ENCODE data around the gene MAML2. TPM values are rescaled to one million over a fixed set of nuclear protein-coding genes. Genes with fewer than 3 reads are reported as not detected.
A peak's percentile ranks its signal among the peaks of the same experiment; 100 is the strongest.

MAML2 gene
- total RNA-seq, 2 donors from 2014 or later: 29.2 to 34.9 TPM

- H3K4me3 Mint-ChIP-seq: peak overlapping the region; percentile 67
- H3K4me1 Mint-ChIP-seq: peaks cover 40% of the 10 kb centered on the region
- H3K9me3 ChIP-seq (ENCODE audit: control insufficient read depth, low read length, poor library complexity, severe bottlenecking): no peaks in the 10 kb centered on the region
- no peaks in the 10 kb centered on the region for H3K36me3 Mint-ChIP-seq (ENCODE audit: low read depth)
- peak overlapping the region; percentile 83 for H3K27ac Mint-ChIP-seq
- ATAC-seq (peak; percentile 47), DNase-seq (no peak)
- no peaks in the 10 kb centered on the region for H3K27me3 Mint-ChIP-seq
These were observed 203.3 kb downstream of the MAML2 start for GRCh38 chr11:96139691-96140090.

GRCh38 chr11:96137373-96137772 lies 205.6 kb downstream of the MAML2 start:
- H3K27ac Mint-ChIP-seq: peak overlapping the region; percentile 87
- H3K36me3 Mint-ChIP-seq (ENCODE audit: low read depth): no peaks in the 10 kb centered on the region
- no peaks in the 10 kb centered on the region for H3K27me3 Mint-ChIP-seq
- DNase-seq (no peak), ATAC-seq (no peak)
- no peak overlapping the region for H3K4me3 Mint-ChIP-seq
- H3K9me3 ChIP-seq (ENCODE audit: control insufficient read depth, low read length, poor library complexity, severe bottlenecking): no peaks in the 10 kb centered on the region
- peaks cover 39% of the 10 kb centered on the region for H3K4me1 Mint-ChIP-seq

- Mint-ChIP-seq H3K4me1 (peaks cover 40% of the 10 kb centered on the region), H3K27me3 (no peaks in the 10 kb centered on the region), H3K36me3 (ENCODE audit: low read depth) (no peaks in the 10 kb centered on the region), H3K4me3 (no peak overlapping the region), H3K27ac (peak overlapping the region; percentile 87)
- H3K9me3 ChIP-seq (ENCODE audit: control insufficient read depth, low read length, poor library complexity, severe bottlenecking): no peaks in the 10 kb centered on the region
- no peak for DNase-seq
- ATAC-seq: no peak
These were observed 206.2 kb downstream of the MAML2 start for GRCh38 chr11:96136613-96137298.

GRCh38 chr11:96134602-96135001 lies 208.4 kb downstream of the MAML2 start:
- Mint-ChIP-seq H3K4me1 (peaks cover 24% of the 10 kb centered on the region), H3K27ac (peak overlapping the region; percentile 68), H3K27me3 (no peaks in the 10 kb centered on the region), H3K36me3 (ENCODE audit: low read depth) (no peaks in the 10 kb centered on the region), H3K4me3 (no peak overlapping the region)
- H3K9me3 ChIP-seq (ENCODE audit: control insufficient read depth, low read length, poor library complexity, severe bottlenecking): no peaks in the 10 kb centered on the region
- DNase-seq (no peak), ATAC-seq (peak; percentile 86)

- H3K4me1 Mint-ChIP-seq: peaks cover 26% of the 10 kb centered on the region
- H3K4me3 Mint-ChIP-seq: no peak overlapping the region
- no peak overlapping the region for H3K27ac Mint-ChIP-seq
- H3K27me3 Mint-ChIP-seq: no peaks in the 10 kb centered on the region
- peaks cover 2% of the 10 kb centered on the region for H3K36me3 Mint-ChIP-seq (ENCODE audit: low read depth)
- no peaks in the 10 kb centered on the region for H3K9me3 ChIP-seq (ENCODE audit: control insufficient read depth, low read length, poor library complexity, severe bottlenecking)
- DNase-seq: no peak
- ATAC-seq: no peak
These were observed 210.6 kb downstream of the MAML2 start for GRCh38 chr11:96132437-96132836.

- H3K9me3 ChIP-seq (ENCODE audit: control insufficient read depth, low read length, poor library complexity, severe bottlenecking): no peaks in the 10 kb centered on the region
- peaks cover 23% of the 10 kb centered on the region for H3K4me1 Mint-ChIP-seq
- H3K27ac Mint-ChIP-seq: peak overlapping the region; percentile 11
- H3K36me3 Mint-ChIP-seq (ENCODE audit: low read depth): peaks cover 2% of the 10 kb centered on the region
- no peak overlapping the region for H3K4me3 Mint-ChIP-seq
- no peak for ATAC-seq
- no peak for DNase-seq
- no peaks in the 10 kb centered on the region for H3K27me3 Mint-ChIP-seq
These were observed 212.9 kb downstream of the MAML2 start for GRCh38 chr11:96130061-96130620.

- DNase-seq: no peak
- no peak for ATAC-seq
- H3K9me3 ChIP-seq (ENCODE audit: control insufficient read depth, low read length, poor library complexity, severe bottlenecking): no peaks in the 10 kb centered on the region
- Mint-ChIP-seq H3K36me3 (ENCODE audit: low read depth) (peaks cover 2% of the 10 kb centered on the region), H3K27ac (peak overlapping the region; percentile 4), H3K4me3 (no peak overlapping the region), H3K4me1 (peaks cover 27% of the 10 kb centered on the region), H3K27me3 (no peaks in the 10 kb centered on the region)
These were observed 215.4 kb downstream of the MAML2 start for GRCh38 chr11:96127596-96127959.

- H3K27ac Mint-ChIP-seq: peak overlapping the region; percentile 4
- H3K9me3 ChIP-seq (ENCODE audit: control insufficient read depth, low read length, poor library complexity, severe bottlenecking): no peaks in the 10 kb centered on the region
- peaks cover 25% of the 10 kb centered on the region for H3K4me1 Mint-ChIP-seq
- DNase-seq: no peak
- peaks cover 2% of the 10 kb centered on the region for H3K36me3 Mint-ChIP-seq (ENCODE audit: low read depth)
- ATAC-seq: no peak
- H3K4me3 Mint-ChIP-seq: no peak overlapping the region
- H3K27me3 Mint-ChIP-seq: no peaks in the 10 kb centered on the region
These were observed 215.9 kb downstream of the MAML2 start for GRCh38 chr11:96126917-96127595.

- Mint-ChIP-seq H3K4me1 (peaks cover 25% of the 10 kb centered on the region), H3K4me3 (no peak overlapping the region), H3K27me3 (no peaks in the 10 kb centered on the region), H3K27ac (no peak overlapping the region), H3K36me3 (ENCODE audit: low read depth) (peaks cover 2% of the 10 kb centered on the region)
- ATAC-seq (no peak), DNase-seq (no peak)
- no peaks in the 10 kb centered on the region for H3K9me3 ChIP-seq (ENCODE audit: control insufficient read depth, low read length, poor library complexity, severe bottlenecking)
These were observed 217.6 kb downstream of the MAML2 start for GRCh38 chr11:96125400-96125799.

GRCh38 chr11:96124155-96124554 lies 218.8 kb downstream of the MAML2 start:
- peaks cover 25% of the 10 kb centered on the region for H3K4me1 Mint-ChIP-seq

GRCh38 chr11:96123301-96123700 lies 219.7 kb downstream of the MAML2 start:
- no peak for ATAC-seq
- H3K9me3 ChIP-seq (ENCODE audit: control insufficient read depth, low read length, poor library complexity, severe bottlenecking): no peaks in the 10 kb centered on the region
- H3K4me3 Mint-ChIP-seq: no peak overlapping the region
- DNase-seq: no peak
- no peak overlapping the region for H3K27ac Mint-ChIP-seq
- H3K4me1 Mint-ChIP-seq: peaks cover 25% of the 10 kb centered on the region
- H3K36me3 Mint-ChIP-seq (ENCODE audit: low read depth): no peaks in the 10 kb centered on the region
- H3K27me3 Mint-ChIP-seq: no peaks in the 10 kb centered on the region

More at GRCh38 chr11:96124155-96124554, 218.8 kb downstream of the MAML2 start:
- Mint-ChIP-seq H3K4me3 (no peak overlapping the region), H3K27ac (no peak overlapping the region), H3K36me3 (ENCODE audit: low read depth) (peaks cover 2% of the 10 kb centered on the region), H3K27me3 (no peaks in the 10 kb centered on the region)
- H3K9me3 ChIP-seq (ENCODE audit: control insufficient read depth, low read length, poor library complexity, severe bottlenecking): no peaks in the 10 kb centered on the region
- DNase-seq (no peak), ATAC-seq (no peak)

- no peaks in the 10 kb centered on the region for H3K9me3 ChIP-seq (ENCODE audit: control insufficient read depth, low read length, poor library complexity, severe bottlenecking)
- DNase-seq (no peak), ATAC-seq (no peak)
- no peaks in the 10 kb centered on the region for H3K27me3 Mint-ChIP-seq
- no peak overlapping the region for H3K27ac Mint-ChIP-seq
- H3K4me1 Mint-ChIP-seq: peaks cover 25% of the 10 kb centered on the region
- H3K4me3 Mint-ChIP-seq: no peak overlapping the region
- no peaks in the 10 kb centered on the region for H3K36me3 Mint-ChIP-seq (ENCODE audit: low read depth)
These were observed 220.4 kb downstream of the MAML2 start for GRCh38 chr11:96122601-96123074.

GRCh38 chr11:96119211-96119610 lies 223.8 kb downstream of the MAML2 start:
- peak overlapping the region; percentile 6 for H3K27ac Mint-ChIP-seq
- H3K4me1 Mint-ChIP-seq: peaks cover 22% of the 10 kb centered on the region
- no peaks in the 10 kb centered on the region for H3K9me3 ChIP-seq (ENCODE audit: control insufficient read depth, low read length, poor library complexity, severe bottlenecking)
- DNase-seq: no peak
- peaks cover 6% of the 10 kb centered on the region for H3K36me3 Mint-ChIP-seq (ENCODE audit: low read depth)
- H3K27me3 Mint-ChIP-seq: no peaks in the 10 kb centered on the region
- no peak overlapping the region for H3K4me3 Mint-ChIP-seq
- no peak for ATAC-seq
